Glutamatergic neuron (in vitro differentiated cells): ENCODE data around the gene TP53TG5. TPM values are rescaled to one million over a fixed set of nuclear protein-coding genes. Genes with fewer than 3 reads are reported as not detected.

Experiments used
- DNase-seq: peaks from one replicate; pipeline ENCODE4 v3.0.0; 2022
- H3K27ac Mint-ChIP-seq: one replicate; pipeline ENCODE4 v1.8.0; 2020; ENCODE audit warnings: mild to moderate bottlenecking, mixed read lengths, inconsistent platforms; ENCODE audit not compliant: unreplicated experiment
- H3K27me3 Mint-ChIP-seq: one replicate; pipeline ENCODE4 v1.8.0; 2020; ENCODE audit warnings: mild to moderate bottlenecking, moderate library complexity, mixed read lengths, inconsistent platforms; ENCODE audit not compliant: unreplicated experiment
- H3K36me3 Mint-ChIP-seq: one replicate; pipeline ENCODE4 v1.8.0; 2020; ENCODE audit warnings: mild to moderate bottlenecking, mixed read lengths, inconsistent platforms; ENCODE audit not compliant: unreplicated experiment
- H3K4me1 Mint-ChIP-seq: one replicate; pipeline ENCODE4 v1.8.0; 2020; ENCODE audit warnings: mild to moderate bottlenecking, low read depth, mixed read lengths, inconsistent platforms; ENCODE audit not compliant: unreplicated experiment
- H3K4me3 Mint-ChIP-seq: one replicate; pipeline ENCODE4 v1.8.0; 2020; ENCODE audit warnings: mild to moderate bottlenecking, mixed read lengths, inconsistent platforms; ENCODE audit not compliant: unreplicated experiment
- H3K9me3 Mint-ChIP-seq: one replicate; pipeline ENCODE4 v1.8.0; 2020; ENCODE audit warnings: mild to moderate bottlenecking, moderate library complexity, mixed read lengths, inconsistent platforms; ENCODE audit not compliant: unreplicated experiment
- total RNA-seq: library from RNA; stranded (reverse); fragmentation: NEBNext Ultra II Directional; extraction: Animal tissue kit (Norgen Biotek cat#: 25700); gene quantifications from one replicate; pipeline ENCODE4 v1.2.1, GENCODE V29; 2021; ENCODE audit not compliant: unreplicated experiment
- TF ChIP-seq, protein P1 (sequence below): fragments of 200-600 bp; sonication (generic); IDR thresholded peaks from one replicate; pipeline ENCODE4 v1.5.0; 2021; ENCODE audit not compliant: partially characterized antibody, unreplicated experiment

TP53TG5 gene
- total RNA-seq, 1 donor from 2014 or later, result not detected

- H3K27ac Mint-ChIP-seq, result no peak overlapping the region
- no peak overlapping the region for H3K4me3 Mint-ChIP-seq
- TF ChIP-seq, protein P1, sequence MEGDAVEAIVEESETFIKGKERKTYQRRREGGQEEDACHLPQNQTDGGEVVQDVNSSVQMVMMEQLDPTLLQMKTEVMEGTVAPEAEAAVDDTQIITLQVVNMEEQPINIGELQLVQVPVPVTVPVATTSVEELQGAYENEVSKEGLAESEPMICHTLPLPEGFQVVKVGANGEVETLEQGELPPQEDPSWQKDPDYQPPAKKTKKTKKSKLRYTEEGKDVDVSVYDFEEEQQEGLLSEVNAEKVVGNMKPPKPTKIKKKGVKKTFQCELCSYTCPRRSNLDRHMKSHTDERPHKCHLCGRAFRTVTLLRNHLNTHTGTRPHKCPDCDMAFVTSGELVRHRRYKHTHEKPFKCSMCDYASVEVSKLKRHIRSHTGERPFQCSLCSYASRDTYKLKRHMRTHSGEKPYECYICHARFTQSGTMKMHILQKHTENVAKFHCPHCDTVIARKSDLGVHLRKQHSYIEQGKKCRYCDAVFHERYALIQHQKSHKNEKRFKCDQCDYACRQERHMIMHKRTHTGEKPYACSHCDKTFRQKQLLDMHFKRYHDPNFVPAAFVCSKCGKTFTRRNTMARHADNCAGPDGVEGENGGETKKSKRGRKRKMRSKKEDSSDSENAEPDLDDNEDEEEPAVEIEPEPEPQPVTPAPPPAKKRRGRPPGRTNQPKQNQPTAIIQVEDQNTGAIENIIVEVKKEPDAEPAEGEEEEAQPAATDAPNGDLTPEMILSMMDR, result no peak
Measured at GRCh38 chr20:45341939-45342854, 35.9 kb downstream of the TP53TG5 start.

GRCh38 chr20:45341579-45341938 is 36.6 kb downstream of the TP53TG5 start:
- TF ChIP-seq, protein P1, result no peak
- DNase-seq, result no peak
- H3K27me3 Mint-ChIP-seq, result peaks cover 5% of the 10 kb centered on the region
- H3K4me1 Mint-ChIP-seq, result peaks cover 1% of the 10 kb centered on the region
- H3K27ac Mint-ChIP-seq, result no peak overlapping the region
- H3K4me3 Mint-ChIP-seq, result no peak overlapping the region
- peaks cover 3% of the 10 kb centered on the region for H3K9me3 Mint-ChIP-seq
- H3K36me3 Mint-ChIP-seq, result no peaks in the 10 kb centered on the region

More at GRCh38 chr20:45341939-45342854, 35.9 kb downstream of the TP53TG5 start:
- peaks cover 2% of the 10 kb centered on the region for H3K9me3 Mint-ChIP-seq
- H3K27me3 Mint-ChIP-seq, result peaks cover 2% of the 10 kb centered on the region
- no peak for DNase-seq
- H3K36me3 Mint-ChIP-seq, result no peaks in the 10 kb centered on the region
- H3K4me1 Mint-ChIP-seq, result peaks cover 1% of the 10 kb centered on the region

DNA sequence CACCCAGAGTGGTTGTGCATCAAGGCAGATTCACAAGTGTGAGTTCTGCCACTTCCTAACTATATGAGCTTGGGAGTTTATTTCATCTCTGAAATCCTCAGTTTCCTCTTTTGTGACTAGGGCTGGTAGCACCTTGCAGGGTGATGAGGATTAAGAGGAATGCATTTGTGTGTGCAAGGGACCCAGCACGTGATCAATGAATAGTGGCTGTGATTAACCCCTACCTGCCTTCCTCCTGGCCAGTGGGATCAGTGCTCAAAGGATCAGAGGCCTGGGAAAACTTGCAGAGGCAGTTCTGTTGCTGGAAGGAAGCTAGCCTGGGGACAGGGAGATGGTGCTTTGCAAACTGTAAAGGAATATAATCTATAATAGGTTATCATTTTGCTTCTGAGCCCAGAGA is 37.2 kb downstream of the TP53TG5 start:
- peaks cover 5% of the 10 kb centered on the region for H3K27me3 Mint-ChIP-seq
- H3K4me1 Mint-ChIP-seq, result peaks cover 1% of the 10 kb centered on the region
- no peak overlapping the region for H3K4me3 Mint-ChIP-seq
- DNase-seq, result no peak
- peaks cover 3% of the 10 kb centered on the region for H3K9me3 Mint-ChIP-seq
- H3K27ac Mint-ChIP-seq, result no peak overlapping the region
- no peaks in the 10 kb centered on the region for H3K36me3 Mint-ChIP-seq
- TF ChIP-seq, protein P1, result no peak

- TF ChIP-seq, protein P1, result no peak
- peaks cover 5% of the 10 kb centered on the region for H3K9me3 Mint-ChIP-seq
- H3K36me3 Mint-ChIP-seq, result no peaks in the 10 kb centered on the region
- DNase-seq, result no peak
- H3K4me3 Mint-ChIP-seq, result no peak overlapping the region
- peaks cover 1% of the 10 kb centered on the region for H3K4me1 Mint-ChIP-seq
- peaks cover 5% of the 10 kb centered on the region for H3K27me3 Mint-ChIP-seq
- no peak overlapping the region for H3K27ac Mint-ChIP-seq
Measured at GRCh38 chr20:45340236-45340847, 37.8 kb downstream of the TP53TG5 start.

GRCh38 chr20:45339799-45340198 is 38.3 kb downstream of the TP53TG5 start:
- TF ChIP-seq, protein P1, result no peak
- Mint-ChIP-seq H3K4me1 (peaks cover 1% of the 10 kb centered on the region), H3K4me3 (no peak overlapping the region), H3K36me3 (no peaks in the 10 kb centered on the region), H3K9me3 (peaks cover 5% of the 10 kb centered on the region), H3K27me3 (peaks cover 5% of the 10 kb centered on the region), H3K27ac (no peak overlapping the region)
- no peak for DNase-seq
